Breast epithelium (tissue), 4 donors: ENCODE data around the gene MYL9. TPM values are rescaled to one million over a fixed set of nuclear protein-coding genes. Genes with fewer than 3 reads are reported as not detected.

Source experiments
- DNase-seq, 2 donors: peaks; one replicate each; pipeline ENCODE4 v3.0.0-alpha.2; 2019; ENCODE audit warnings: low spot score in 2 of 2
- H3K27ac ChIP-seq, 2 donors: fragments of 200-600 bp; sonication (generic) in 1 of 2; one replicate each; pipeline ENCODE4 v1.5.1; 2016 to 2019; ENCODE audit warnings: mild to moderate bottlenecking in 1 of 2
- H3K27me3 ChIP-seq, 2 donors: fragments of 200-600 bp; sonication (generic) in 1 of 2; one replicate each; pipeline versions ENCODE4 v1.5.1 to v1.6.0; 2017 to 2019; ENCODE audit warnings: control low read depth in 1 of 2, mild to moderate bottlenecking in 1 of 2
- H3K36me3 ChIP-seq: fragments of 200-600 bp; one replicate; pipeline ENCODE4 v1.5.1; 2019
- H3K4me1 ChIP-seq, 2 donors: fragments of 200-600 bp; sonication (generic); one replicate each; pipeline ENCODE4 v1.5.1; 2016 to 2019; ENCODE audit warnings: control low read depth in 1 of 2
- H3K4me3 ChIP-seq, 3 donors: fragments of 200-600 bp; sonication (generic); 1 replicate in 2 of 3; 2 replicates in 1 of 3; pipeline ENCODE4 v1.5.1; 2016 to 2019; ENCODE audit warnings: mild to moderate bottlenecking in 3 of 3, moderate library complexity in 2 of 3
- H3K9me3 ChIP-seq, 2 donors: fragments of 200-600 bp; sonication (generic) in 1 of 2; one replicate each; pipeline ENCODE4 v1.5.1; 2016 to 2019; ENCODE audit warnings: control low read depth in 1 of 2
- CTCF ChIP-seq, 3 donors: fragments of 450-650 bp; IDR thresholded peaks; one replicate each; pipeline ENCODE4 v1.5.1; 2016 to 2017; ENCODE audit warnings: antibody characterized with exemption in 3 of 3, mild to moderate bottlenecking in 3 of 3, moderate library complexity in 3 of 3
- POLR2A ChIP-seq: fragments of 450-650 bp; IDR thresholded peaks from one replicate; pipeline ENCODE4 v1.6.1; 2016; ENCODE audit warnings: antibody characterized with exemption, mild to moderate bottlenecking, moderate library complexity
- POLR2AphosphoS5 ChIP-seq, 3 donors: sonication (generic); formaldehyde crosslinking; IDR thresholded peaks; one replicate each; pipeline ENCODE4 v1.6.1; 2017; ENCODE audit warnings: antibody characterized with exemption in 3 of 3
- intact Hi-C: fragments of 100-400 bp; cut with DNase I; formaldehyde crosslinking; loops from one replicate; pipeline ENCODE4 v1.15.1; 2023; ENCODE audit warnings: low total_unique reads
- total RNA-seq, 3 donors: library from RNA; depleted of rRNA; stranded (reverse); fragments of >200 nt; gene quantifications; one replicate each; pipeline ENCODE4 v1.1.0, GENCODE V29; 2016

The MYL9 gene
- total RNA-seq, 3 donors from 2014 or later: 72.9 to 112 (median 91.8) TPM

- intact Hi-C loops: no loop called here
- DNase-seq: no peak
- Histone ChIP-seq H3K4me1 (peaks cover 0 to 7% of the 10 kb centered on the region in 2 donors), H3K9me3 (no peaks in the 10 kb centered on the region), H3K27me3 (no peaks in the 10 kb centered on the region), H3K36me3 (no peaks in the 10 kb centered on the region), H3K4me3 (peak overlapping the region; percentile 78 to 97 (median 85)), H3K27ac (peak overlapping the region; percentile 95 to 99)
- no peak for TF ChIP-seq POLR2AphosphoS5 (IDR thresholded peaks at IDR 0.05)
- TF ChIP-seq CTCF (IDR thresholded peaks at IDR 0.05): peak in 1 of 3 donors; percentile 44
These were observed 609 bp downstream of the MYL9 start for GRCh38 chr20:36541768-36542488.

GRCh38 chr20:36542516-36543183, 1.3 kb downstream of the MYL9 start:
- Histone ChIP-seq H3K9me3 (no peaks in the 10 kb centered on the region), H3K27me3 (no peaks in the 10 kb centered on the region), H3K27ac (peak overlapping the region; percentile 95 to 99), H3K36me3 (no peaks in the 10 kb centered on the region), H3K4me3 (peak overlapping the region; percentile 78 to 97 (median 85)), H3K4me1 (peaks cover 0 to 7% of the 10 kb centered on the region in 2 donors)
- DNase-seq: no peak
- intact Hi-C loops: no loop called here
- no peak for TF ChIP-seq CTCF (IDR thresholded peaks at IDR 0.05)
- TF ChIP-seq POLR2AphosphoS5 (IDR thresholded peaks at IDR 0.05): no peak
- TF ChIP-seq POLR2A: no peak

GRCh38 chr20:36543184-36544133, 2.1 kb downstream of the MYL9 start:
- H3K4me3 ChIP-seq: peak overlapping the region; percentile 78 to 97 (median 85)
- H3K27me3 ChIP-seq: no peaks in the 10 kb centered on the region
- intact Hi-C loops: no loop called here
- TF ChIP-seq POLR2A (no peak), POLR2AphosphoS5 (IDR thresholded peaks at IDR 0.05) (peak; percentile 20 to 69 (median 48)), CTCF (IDR thresholded peaks at IDR 0.05) (no peak)
- DNase-seq: peak in 1 of 2 donors; percentile 60
- H3K4me1 ChIP-seq: peaks cover 0 to 7% of the 10 kb centered on the region in 2 donors
- no peaks in the 10 kb centered on the region for H3K36me3 ChIP-seq
- H3K9me3 ChIP-seq: no peaks in the 10 kb centered on the region
- H3K27ac ChIP-seq: peak overlapping the region; percentile 95 to 99

- intact Hi-C loops: no loop called here
- Histone ChIP-seq H3K27ac (peak overlapping the region; percentile 95 to 99), H3K36me3 (no peaks in the 10 kb centered on the region), H3K4me3 (peak overlapping the region; percentile 78 to 97 (median 85)), H3K27me3 (no peaks in the 10 kb centered on the region), H3K9me3 (no peaks in the 10 kb centered on the region), H3K4me1 (peaks cover 0 to 7% of the 10 kb centered on the region in 2 donors)
- DNase-seq: no peak
- TF ChIP-seq POLR2A (no peak), POLR2AphosphoS5 (IDR thresholded peaks at IDR 0.05) (no peak), CTCF (IDR thresholded peaks at IDR 0.05) (no peak)
These were observed 3.1 kb downstream of the MYL9 start for GRCh38 chr20:36544134-36545018.
